Hepatocyte (in vitro differentiated cells): ENCODE measurements around the gene PNPLA1.

ENCODE experiments used
- CTCF ChIP-seq: fragments of 200-600 bp; sonication (generic); IDR thresholded peaks from 2 replicates; pipeline ENCODE4 v1.5.1; 2016; ENCODE audit warnings: antibody characterized with exemption, mild to moderate bottlenecking; ENCODE audit not compliant: poor library complexity
- EZH2 ChIP-seq: fragments of 200-600 bp; sonication (generic); IDR thresholded peaks from 2 replicates; pipeline ENCODE4 v1.6.1; 2016; ENCODE audit warnings: antibody characterized with exemption, mild to moderate bottlenecking, borderline replicate concordance
- EZH2phosphoT487 ChIP-seq: fragments of 200-600 bp; sonication (generic); IDR thresholded peaks from one replicate; pipeline ENCODE4 v1.6.1; 2018; ENCODE audit warnings: antibody characterized with exemption, mild to moderate bottlenecking, low read depth, moderate library complexity; ENCODE audit not compliant: unreplicated experiment, severe bottlenecking

GRCh38 chr6:36333931-36334725 is 64.3 kb downstream of the PNPLA1 start:
- TF ChIP-seq CTCF (no peak), EZH2phosphoT487 (no peak), EZH2 (no peak)
